Stimulated activated CD4-positive, alpha-beta T cell treated with anti-CD3 and anti-CD28 coated beads, Interleukin-1b, Interleukin-23, amount 100 ng/mL, for 1 hour (primary cell): ENCODE data around the gene LGR5.
"Not testable (repeated sequence)": the region's sequence is repeated elsewhere in the genome, so short reads cannot be mapped to it uniquely, and the experiment has no call there.

Experiments
- DNase-seq, 2 donors: peaks; one replicate each; pipeline ENCODE4 v3.0.0-alpha.2; 2020; ENCODE audit warnings: low read depth in 2 of 2

The LGR5 gene

DNA sequence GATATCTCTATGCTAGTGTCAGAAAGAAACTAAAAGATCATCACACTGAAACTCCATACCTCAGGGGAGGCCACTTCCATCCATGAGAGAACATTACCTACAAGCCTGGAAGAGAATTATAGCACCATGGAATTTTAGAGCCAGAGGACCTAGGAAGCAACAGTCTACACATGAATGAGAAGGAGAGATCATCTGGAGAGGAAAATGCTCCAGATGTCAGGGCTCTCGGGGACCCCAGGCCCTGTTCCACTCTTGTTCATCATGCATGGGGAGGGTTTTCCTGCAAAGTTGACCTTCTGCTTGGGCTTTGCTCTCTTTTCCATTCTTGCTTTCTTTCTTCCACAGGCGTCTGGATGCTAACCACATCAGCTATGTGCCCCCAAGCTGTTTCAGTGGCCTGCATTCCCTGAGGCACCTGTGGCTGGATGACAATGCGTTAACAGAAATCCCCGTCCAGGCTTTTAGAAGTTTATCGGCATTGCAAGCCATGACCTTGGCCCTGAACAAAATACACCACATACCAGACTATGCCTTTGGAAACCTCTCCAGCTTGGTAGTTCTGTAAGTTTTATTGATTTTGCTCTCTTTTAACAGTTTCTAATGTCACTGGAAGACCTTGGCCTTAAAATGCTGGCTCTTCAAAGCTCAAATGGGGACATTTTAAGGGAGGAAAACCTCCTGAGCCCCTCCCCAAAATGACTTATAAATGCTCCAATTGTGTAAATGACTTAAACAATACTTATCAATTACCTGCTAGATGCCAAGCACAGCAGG is 113.3 kb downstream of the LGR5 start:
- DNase-seq = no peak

DNA sequence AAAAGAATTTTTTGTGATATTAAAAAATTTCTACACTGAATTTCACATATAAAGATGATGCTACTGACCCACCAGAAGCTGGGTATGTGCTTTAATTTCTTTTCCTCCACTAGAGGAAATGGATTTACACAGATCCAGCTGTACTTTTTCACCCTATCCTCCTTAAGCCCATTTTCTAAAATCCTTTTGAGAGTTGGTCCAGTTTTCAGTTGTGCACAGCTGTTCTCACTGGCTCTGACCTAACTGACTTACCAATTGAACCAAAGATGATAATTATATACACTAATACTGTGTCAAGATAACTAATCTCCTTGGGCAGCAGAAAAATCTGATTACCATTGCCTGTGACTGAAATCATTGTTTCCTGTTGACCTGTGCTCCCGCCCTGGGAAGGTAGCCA is 115.6 kb downstream of the LGR5 start:
- DNase-seq = no peak

GRCh38 chr12:71555789-71556188 is 116.2 kb downstream of the LGR5 start:
- not testable (repeated sequence) for DNase-seq

GRCh38 chr12:71556448-71556847 is 116.8 kb downstream of the LGR5 start:
- DNase-seq = no peak

GRCh38 chr12:71556875-71557274 is 117.3 kb downstream of the LGR5 start:
- DNase-seq = no peak

DNA sequence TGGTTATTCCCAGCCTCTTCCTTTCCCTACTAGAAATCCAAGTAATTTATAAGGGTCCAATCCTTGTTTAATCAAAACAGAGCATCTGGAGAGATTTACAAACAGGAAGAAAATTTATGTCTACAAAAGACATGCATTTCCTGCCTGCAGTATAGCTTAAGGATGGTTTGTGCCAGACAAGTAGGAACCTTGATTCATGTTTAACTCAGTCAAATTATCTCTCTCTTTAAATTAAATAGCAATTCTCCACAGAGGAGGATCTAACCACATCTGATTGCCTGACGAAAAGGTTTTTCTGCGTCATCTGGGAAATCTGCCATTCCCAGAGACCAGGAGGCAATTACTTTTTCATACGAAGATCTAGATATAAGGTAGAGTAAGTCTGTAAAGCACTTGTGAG is 118.8 kb downstream of the LGR5 start:
- no peak for DNase-seq

- DNase-seq = no peak
These were observed 123.3 kb downstream of the LGR5 start for GRCh38 chr12:71562676-71563595.

- DNase-seq = no peak
These were observed 125.9 kb downstream of the LGR5 start for GRCh38 chr12:71565535-71565934.

DNA sequence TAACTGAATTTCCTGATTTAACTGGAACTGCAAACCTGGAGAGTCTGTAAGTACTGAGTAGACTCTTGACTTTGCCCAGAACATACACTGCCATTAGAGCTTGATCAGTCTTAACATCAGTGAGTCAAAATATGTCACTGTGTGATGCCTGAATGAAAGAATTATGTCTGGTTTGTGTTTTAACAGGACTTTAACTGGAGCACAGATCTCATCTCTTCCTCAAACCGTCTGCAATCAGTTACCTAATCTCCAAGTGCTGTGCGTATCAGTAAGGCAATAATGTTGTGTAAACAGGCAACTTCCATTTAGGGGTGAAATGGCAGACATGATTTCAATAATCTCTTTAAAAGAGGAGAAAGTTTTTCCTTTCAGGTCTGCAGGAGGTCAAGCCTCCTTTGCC is 127.1 kb downstream of the LGR5 start:
- no peak for DNase-seq

- DNase-seq = no peak
These were observed 127.9 kb downstream of the LGR5 start for GRCh38 chr12:71567537-71567936.

- DNase-seq = not testable (repeated sequence)
These were observed 130.3 kb downstream of the LGR5 start for GRCh38 chr12:71569885-71570284.

GRCh38 chr12:71576496-71576895 is 136.9 kb downstream of the LGR5 start:
- DNase-seq = no peak

- no peak for DNase-seq
These were observed 139.2 kb downstream of the LGR5 start for GRCh38 chr12:71578694-71579258.

DNA sequence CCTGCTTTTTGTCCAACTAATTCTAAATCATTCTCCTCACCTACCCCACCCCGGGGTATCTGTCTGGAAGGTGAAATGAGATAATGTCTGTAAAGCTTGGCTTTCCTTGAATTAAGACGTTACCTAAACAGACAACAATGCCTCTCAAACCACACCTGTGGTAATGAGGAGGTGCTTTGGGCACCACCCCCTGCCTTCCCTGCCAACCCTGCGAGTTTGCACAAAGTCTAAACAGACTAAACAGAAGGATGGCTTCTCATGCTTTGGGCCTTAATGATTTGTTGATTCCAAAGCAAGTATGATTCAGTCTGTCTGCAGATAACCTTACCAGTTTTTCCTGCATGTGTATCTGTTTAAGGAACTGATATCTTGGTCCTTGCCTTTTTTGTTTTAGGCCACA is 141.6 kb downstream of the LGR5 start:
- no peak for DNase-seq

GRCh38 chr12:71582925-71583324 is 143.3 kb downstream of the LGR5 start:
- no peak for DNase-seq

DNA sequence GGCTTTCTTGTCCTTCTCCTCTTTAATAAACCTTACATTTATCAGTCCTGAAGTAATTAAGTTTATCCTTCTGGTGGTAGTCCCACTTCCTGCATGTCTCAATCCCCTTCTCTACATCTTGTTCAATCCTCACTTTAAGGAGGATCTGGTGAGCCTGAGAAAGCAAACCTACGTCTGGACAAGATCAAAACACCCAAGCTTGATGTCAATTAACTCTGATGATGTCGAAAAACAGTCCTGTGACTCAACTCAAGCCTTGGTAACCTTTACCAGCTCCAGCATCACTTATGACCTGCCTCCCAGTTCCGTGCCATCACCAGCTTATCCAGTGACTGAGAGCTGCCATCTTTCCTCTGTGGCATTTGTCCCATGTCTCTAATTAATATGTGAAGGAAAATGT is 144.8 kb downstream of the LGR5 start:
- no peak for DNase-seq

GRCh38 chr12:71585218-71585617 is 145.6 kb downstream of the LGR5 start:
- DNase-seq = no peak

- no peak for DNase-seq
These were observed 147.4 kb downstream of the LGR5 start for GRCh38 chr12:71587012-71587411.

DNA sequence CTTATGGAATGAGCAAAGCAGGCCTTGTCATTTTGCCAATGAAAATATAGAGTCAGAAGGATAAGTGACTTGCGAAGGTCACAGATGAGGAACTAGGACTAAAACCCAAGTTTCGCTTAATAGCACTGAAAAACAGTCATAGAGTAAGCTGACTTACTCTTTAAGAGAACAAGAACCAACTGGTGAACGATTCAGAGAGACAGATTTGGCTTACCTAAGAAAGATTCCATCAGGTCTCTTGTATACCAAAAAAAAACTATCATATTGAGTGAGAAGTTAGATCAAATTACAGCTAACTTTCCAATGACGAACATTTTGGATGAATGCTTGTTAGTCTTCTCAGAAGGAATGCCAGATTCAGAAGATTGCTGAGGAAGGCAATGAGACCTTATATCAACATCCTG is 149.9 kb downstream of the LGR5 start:
- DNase-seq = no peak

DNA sequence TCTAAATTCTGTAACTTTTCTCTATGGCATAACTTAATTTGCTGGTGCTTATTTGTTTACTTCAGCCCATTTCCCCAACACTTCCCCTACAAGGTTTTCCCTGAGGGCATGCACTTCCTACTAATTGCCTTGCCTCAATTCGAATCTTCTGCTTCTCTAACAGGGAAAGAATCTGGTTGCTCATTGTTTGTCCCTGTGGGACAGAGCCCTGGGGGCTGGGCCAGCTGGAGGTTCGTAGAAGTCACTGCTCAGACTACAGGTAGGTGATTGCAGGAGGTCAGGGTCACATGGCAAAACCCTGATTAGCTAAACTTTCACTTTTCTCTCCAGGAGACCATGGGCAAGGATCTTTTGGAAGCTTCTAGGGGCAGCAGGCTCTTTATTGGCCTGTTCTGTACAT is 152.0 kb downstream of the LGR5 start:
- no peak for DNase-seq

- no peak for DNase-seq
These were observed 153.2 kb downstream of the LGR5 start for GRCh38 chr12:71592841-71593240.

GRCh38 chr12:71594214-71594948 is 154.8 kb downstream of the LGR5 start:
- DNase-seq = no peak
